ENCODE measurements around the gene DGKZ. TPM values are rescaled to one million over a fixed set of nuclear protein-coding genes. Genes with fewer than 3 reads are reported as not detected.

Gene DGKZ
- total RNA-seq, 1 experiment from 2014 or later = 68.9 TPM

DNA sequence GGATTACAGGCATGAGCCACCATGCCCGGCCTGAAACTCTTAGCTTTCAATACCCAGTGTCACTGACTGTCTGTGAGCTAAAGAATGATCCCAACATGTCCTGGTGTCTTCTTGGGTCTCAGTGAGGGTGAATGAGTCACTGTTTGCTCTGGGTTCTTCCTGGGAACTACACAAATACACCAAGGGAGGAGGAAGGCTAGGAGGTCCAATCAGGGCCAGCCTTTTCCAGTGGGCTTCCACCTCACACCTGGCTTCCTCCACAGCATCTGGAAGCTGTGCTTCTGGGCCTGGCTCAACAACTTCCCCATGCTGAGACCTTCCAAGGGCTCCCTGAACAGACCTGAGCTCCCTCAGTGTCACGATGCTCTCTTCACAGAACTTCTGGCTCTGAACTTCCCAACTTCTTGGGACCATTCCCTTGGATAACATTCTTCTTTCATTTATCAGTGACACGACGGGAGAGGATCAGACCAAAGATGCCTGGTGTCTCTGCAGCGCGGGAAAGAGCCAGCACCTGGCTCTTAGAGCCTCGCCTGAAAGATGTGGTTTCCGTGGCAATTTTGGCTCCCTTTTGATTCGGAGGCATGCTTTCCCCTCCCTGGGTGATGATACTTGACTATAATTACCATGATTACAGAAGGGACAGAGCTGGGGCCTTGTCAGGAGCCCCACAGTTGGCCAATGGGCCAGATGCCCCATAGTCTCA is 66.7 kb downstream of the DGKZ start:
- Histone ChIP-seq H3T11ph (ENCODE audit: low read length) (no peak overlapping the region), H3K27ac (ENCODE audit: insufficient read length, low read depth, low read length) (no peak overlapping the region), H2AK5ac (ENCODE audit: insufficient read length, low read length) (no peak overlapping the region), H4K20me1 (ENCODE audit: control insufficient read depth, insufficient read depth, insufficient read length) (no peaks in the 10 kb centered on the region), H3K23me2 (ENCODE audit: insufficient read length, low read depth, low read length, poor library complexity, severe bottlenecking) (no peaks in the 10 kb centered on the region), H3K4me2 (ENCODE audit: insufficient read depth, insufficient read length, low read length) (no peak overlapping the region), H2BK120ac (ENCODE audit: low read depth, low read length, poor library complexity, severe bottlenecking) (no peak overlapping the region), H2BK20ac (ENCODE audit: low read depth, low read length, poor library complexity, severe bottlenecking) (no peak overlapping the region), H4K5ac (ENCODE audit: insufficient read length, low read depth, low read length) (no peak overlapping the region), H2BK5ac (ENCODE audit: insufficient read length, low read length) (no peak overlapping the region), H4K91ac (ENCODE audit: insufficient read length, low read depth, low read length) (no peak overlapping the region), H3K9me3 (ENCODE audit: control insufficient read depth, low read depth, low read length) (no peaks in the 10 kb centered on the region), H3K56ac (ENCODE audit: insufficient read length, low read depth, low read length) (no peak overlapping the region), H3K23ac (ENCODE audit: insufficient read length, low read depth, low read length) (no peak overlapping the region), H3K14ac (ENCODE audit: insufficient read depth, low read length) (no peak overlapping the region), H3K27me3 (ENCODE audit: insufficient read depth, low read length) (no peaks in the 10 kb centered on the region), H3K18ac (ENCODE audit: insufficient read length, low read depth, low read length) (no peak overlapping the region), H3K79me2 (ENCODE audit: insufficient read depth, low read length) (no peaks in the 10 kb centered on the region), H3K9ac (ENCODE audit: extremely low read depth, insufficient read length, low read length) (no peak overlapping the region), H3K79me1 (ENCODE audit: insufficient read depth, low read depth, low read length, poor library complexity, severe bottlenecking) (no peaks in the 10 kb centered on the region), H2BK15ac (ENCODE audit: low read depth, low read length) (no peak overlapping the region), H3K4me1 (ENCODE audit: insufficient read depth, low read length) (no peaks in the 10 kb centered on the region), H4K8ac (replicated peaks; ENCODE audit: insufficient read length, low read depth, low read length) (no peak overlapping the region), H3K4ac (ENCODE audit: low read depth, low read length) (no peak overlapping the region), H2AFZ (ENCODE audit: low read length) (no peak overlapping the region), H2BK12ac (ENCODE audit: insufficient read length, low read depth, low read length) (no peak overlapping the region)
- no peaks in the 10 kb centered on the region for H3K9me3 Mint-ChIP-seq
- H3K4me3 Mint-ChIP-seq = no peak overlapping the region
- TF ChIP-seq CTCF (conservative IDR thresholded peaks at IDR 0.05) = no peak
- H3K4me1 Mint-ChIP-seq = peaks cover 10 to 36% of the 10 kb centered on the region in 2 experiments
- H3K27ac Mint-ChIP-seq = peak overlapping the region in 1 of 3 experiments; percentile 35; a peak in 3 of 7 replicates
- no peaks in the 10 kb centered on the region for H3K27me3 Mint-ChIP-seq (ENCODE audit: low read depth)
- no peak for DNase-seq
- no CpG with 5 or more reads among the region's 9 CpGs for WGBS (ENCODE audit: extremely low coverage, insufficient read length, low lambda C conversion rate)
- peaks cover 16 to 43% (median 21%) of the 10 kb centered on the region in 3 experiments for H3K36me3 Mint-ChIP-seq (ENCODE audit: insufficient read depth in 1 of 3, low read depth in 3 of 3)
